Ureter (tissue), 1 donor: ENCODE measurements around the gene ABHD5. TPM values are rescaled to one million over a fixed set of nuclear protein-coding genes. Genes with fewer than 3 reads are reported as not detected.

ENCODE experiments used
- DNase-seq: peaks from one replicate; pipeline ENCODE4 v3.0.0-alpha.2; 2020; ENCODE audit warnings: low spot score
- total RNA-seq: library from RNA; stranded (reverse); gene quantifications from one replicate; pipeline ENCODE4 v1.2.4, GENCODE V29; 2023
- donor health status: DM: yes; HTN: yes; CAD: no.

The ABHD5 gene
- total RNA-seq, 1 donor from 2014 or later = 19.3 TPM

- DNase-seq = no peak
These were observed 27.6 kb downstream of the ABHD5 start for GRCh38 chr3:43718296-43718695.

DNA sequence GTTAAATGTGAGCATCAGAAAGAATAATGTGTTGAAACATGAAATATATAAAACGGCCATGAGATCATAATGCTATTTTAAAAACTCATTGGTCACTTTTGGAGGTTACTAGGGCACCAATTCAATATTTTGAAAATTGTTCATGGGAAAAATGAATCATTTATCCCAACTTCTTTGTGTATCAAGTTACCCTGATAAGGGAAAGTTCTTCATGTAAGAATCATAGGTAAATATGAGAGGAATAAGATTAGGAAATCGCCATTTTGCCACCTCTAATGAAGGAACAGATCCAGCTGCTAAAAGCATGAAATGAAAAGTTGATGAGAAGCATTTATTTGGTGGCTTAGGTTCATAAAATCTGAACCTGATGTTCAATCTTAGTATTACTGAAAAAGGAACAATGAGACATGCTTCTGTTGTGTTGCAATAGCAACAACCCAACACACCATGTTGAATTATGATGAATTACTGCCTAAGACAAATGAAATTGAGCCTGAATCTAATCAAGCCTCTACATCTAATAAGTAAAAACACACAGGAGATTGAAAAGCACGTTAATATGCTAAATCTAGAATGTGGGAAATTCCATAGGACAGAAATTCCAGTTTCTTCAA, 32.5 kb downstream of the ABHD5 start:
- DNase-seq = no peak

DNA sequence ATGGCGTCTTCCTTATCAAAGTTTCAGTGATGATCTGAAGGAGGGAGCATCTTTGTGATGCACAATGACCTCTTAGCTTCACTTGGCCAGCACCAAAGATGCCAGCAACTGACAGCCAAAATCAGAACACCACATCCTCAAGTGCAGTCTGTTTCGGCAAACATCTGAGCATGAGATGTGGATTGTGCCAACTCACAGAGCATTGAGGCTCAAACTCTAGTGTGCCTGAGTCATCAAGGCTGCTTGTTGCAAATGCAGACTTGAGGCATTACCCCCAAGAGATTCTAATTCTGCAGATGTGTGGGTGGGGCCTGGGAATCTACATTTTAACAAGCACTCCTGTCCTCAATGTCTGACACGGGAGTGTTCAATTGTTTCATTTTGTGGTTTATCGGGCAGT, 35.8 kb downstream of the ABHD5 start:
- no peak for DNase-seq

DNA sequence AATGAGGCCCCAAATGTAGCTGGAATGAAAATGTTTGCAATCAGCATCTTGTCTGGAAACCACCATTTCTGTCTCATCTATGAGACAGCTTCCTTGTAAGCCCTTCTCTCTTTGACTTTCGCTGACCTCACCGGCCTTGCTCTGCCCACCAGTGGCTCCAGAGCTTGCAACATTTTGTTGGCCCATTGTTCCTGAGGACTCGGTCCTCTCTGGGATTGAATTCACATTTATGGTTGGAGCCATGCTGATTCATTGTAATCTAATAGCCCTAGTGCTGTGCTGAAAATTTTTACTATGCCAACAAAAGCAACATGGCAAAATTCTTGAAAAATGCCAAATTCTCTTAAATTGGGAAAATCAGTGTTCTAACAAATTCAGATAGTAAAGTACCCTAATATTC, 37.2 kb downstream of the ABHD5 start:
- DNase-seq = no peak

- no peak for DNase-seq
These were observed 37.7 kb downstream of the ABHD5 start for GRCh38 chr3:43728476-43728875.

- no peak for DNase-seq
These were observed 38.2 kb downstream of the ABHD5 start for GRCh38 chr3:43728947-43729346.

GRCh38 chr3:43729707-43730414, 39.1 kb downstream of the ABHD5 start:
- no peak for DNase-seq

- no peak for DNase-seq
These were observed 42.1 kb downstream of the ABHD5 start for GRCh38 chr3:43732747-43733425.

- no peak for DNase-seq
These were observed 43.0 kb downstream of the ABHD5 start for GRCh38 chr3:43733459-43734384.

GRCh38 chr3:43734685-43735084, 43.9 kb downstream of the ABHD5 start:
- DNase-seq = no peak

DNA sequence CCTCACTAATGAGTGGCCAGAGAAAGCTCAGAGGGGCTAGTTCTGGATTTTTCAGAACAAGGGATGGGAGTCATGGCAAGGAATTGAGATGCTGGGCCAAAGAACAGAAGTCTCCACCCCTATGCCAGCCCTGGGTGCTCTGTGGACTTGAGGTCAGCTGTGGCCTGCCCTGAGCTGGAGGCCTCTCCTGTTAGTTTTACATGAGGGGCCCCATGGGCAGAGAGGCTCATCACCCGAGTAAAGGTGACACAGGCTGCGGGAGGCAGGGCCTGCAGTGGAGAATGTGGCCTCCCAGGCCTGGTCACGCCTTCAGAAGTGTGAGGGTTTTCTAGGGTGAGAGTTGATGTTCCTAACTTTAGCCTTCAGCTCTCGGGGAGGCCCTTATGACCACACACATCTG, 44.9 kb downstream of the ABHD5 start:
- no peak for DNase-seq

DNA sequence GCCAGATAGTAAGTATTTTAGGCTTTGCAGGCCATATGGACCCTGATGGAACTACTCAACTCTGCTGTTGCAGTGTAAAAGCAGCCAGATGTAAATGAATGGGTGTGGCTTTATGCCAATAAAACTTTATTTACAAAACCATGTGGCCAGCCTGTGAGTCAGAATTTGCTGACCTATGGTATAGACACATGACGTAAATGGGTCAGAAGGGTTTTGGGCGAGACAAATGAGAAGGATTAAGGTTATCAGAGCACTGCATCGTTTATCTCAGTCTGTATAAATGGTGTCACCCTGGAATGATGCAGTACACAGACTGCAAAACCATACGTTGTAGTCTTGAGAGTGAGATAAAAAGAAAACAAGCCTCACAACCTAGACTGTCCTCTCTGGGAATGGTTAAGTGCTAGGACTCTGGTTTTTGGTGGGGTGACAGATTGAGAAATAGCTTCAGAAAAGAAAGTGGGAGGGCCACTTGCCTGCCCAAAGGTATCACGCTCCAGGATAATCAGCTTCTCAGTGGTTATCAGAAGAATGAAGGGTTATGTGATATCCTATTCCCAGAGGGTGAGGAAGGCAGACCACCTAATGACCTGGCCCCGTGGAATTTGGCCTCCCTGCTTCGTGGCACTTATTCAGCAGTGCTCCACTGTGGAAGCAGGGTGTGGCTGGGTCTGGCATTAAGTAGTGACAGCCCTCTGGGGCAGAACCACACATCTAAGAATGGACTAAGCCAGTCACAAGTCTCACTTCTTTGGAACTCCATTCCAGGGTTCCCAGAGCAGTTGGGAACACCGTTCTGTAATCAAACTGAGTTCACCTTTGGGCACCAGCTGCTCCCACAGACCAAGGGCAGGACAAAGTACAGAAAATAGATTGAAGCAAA, 46.1 kb downstream of the ABHD5 start:
- no peak for DNase-seq

- no peak for DNase-seq
These were observed 47.6 kb downstream of the ABHD5 start for GRCh38 chr3:43738305-43738704.

- DNase-seq = no peak
These were observed 52.2 kb downstream of the ABHD5 start for GRCh38 chr3:43742920-43743319.

DNA sequence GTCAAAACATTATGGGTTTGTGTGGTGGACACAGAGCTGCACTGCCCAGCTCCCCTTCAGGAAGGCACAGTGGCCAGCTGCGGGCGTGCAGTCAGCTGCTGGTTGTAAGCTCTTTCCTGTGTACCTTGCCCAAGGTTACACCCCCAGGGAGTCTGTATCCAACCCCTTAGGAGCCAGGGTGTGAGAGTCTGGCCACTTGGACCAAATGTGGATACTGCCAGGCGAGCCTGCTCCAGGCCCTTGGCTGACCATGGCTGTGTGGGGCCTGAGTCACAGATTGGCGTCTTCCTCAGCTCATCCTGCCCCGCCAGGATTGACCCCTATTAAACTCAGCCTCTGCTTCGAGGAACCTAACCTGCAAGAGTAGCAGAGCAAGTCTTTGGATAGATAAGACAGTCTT, 56.9 kb downstream of the ABHD5 start:
- DNase-seq = no peak

- DNase-seq = no peak
These were observed 57.4 kb downstream of the ABHD5 start for GRCh38 chr3:43748179-43748578.

- DNase-seq = no peak
These were observed 57.9 kb downstream of the ABHD5 start for GRCh38 chr3:43748645-43749044.

DNA sequence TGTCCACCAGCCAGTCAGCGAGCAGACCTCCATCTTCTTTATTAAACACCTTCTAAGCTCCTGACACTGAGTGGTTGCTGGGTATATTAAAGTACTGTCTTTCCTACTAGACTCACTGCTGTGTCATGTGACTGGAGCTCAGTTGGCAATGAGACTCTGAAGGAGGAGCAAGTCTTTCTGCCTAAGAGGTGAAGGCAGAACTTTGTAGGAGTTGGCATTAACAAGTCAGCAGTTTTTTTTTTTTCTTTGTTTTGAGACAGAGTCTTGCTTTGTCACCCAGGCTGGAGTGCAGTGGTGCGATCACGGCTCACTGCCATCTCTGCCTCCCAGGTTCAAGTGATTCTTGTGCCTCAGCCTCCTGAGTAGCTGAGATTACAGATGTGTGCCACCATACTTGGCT, 62.2 kb downstream of the ABHD5 start:
- no peak for DNase-seq

GRCh38 chr3:43753741-43754715, 63.3 kb downstream of the ABHD5 start:
- no peak for DNase-seq
